ENCODE results near the gene CNOT10.

- TF ChIP-seq CTCF (IDR thresholded peaks at IDR 0.05) (no peak), POLR2A (IDR thresholded peaks at IDR 0.05) (no peak), EP300 (IDR thresholded peaks at IDR 0.05) (no peak), POLR2AphosphoS5 (IDR thresholded peaks at IDR 0.05) (no peak)
These were observed 34.9 kb downstream of the CNOT10 start for GRCh38 chr3:32719931-32720330.

Measured in suprapubic skin (tissue), 4 donors.